ENCODE measurements around the gene RARRES2.

Gene RARRES2

GRCh38 chr7:150335108-150335773 is 6.2 kb downstream of the RARRES2 start:
- POLR2A ChIA-PET (ENCODE audit: low non-redundant PET): no interaction called here
- no peak for TF ChIP-seq CTCF (conservative IDR thresholded peaks at IDR 0.05; ENCODE audit: low read depth)
- no peak overlapping the region for H3K27ac ChIP-seq
- CTCF ChIA-PET: no interaction called here
- no peak for DNase-seq (ENCODE audit: low spot score)

GRCh38 chr7:150334108-150334507 is 7.3 kb downstream of the RARRES2 start:
- DNase-seq (ENCODE audit: low spot score): no peak
- TF ChIP-seq CTCF (conservative IDR thresholded peaks at IDR 0.05; ENCODE audit: low read depth): no peak
- ChIA-PET CTCF (no interaction called here), POLR2A (ENCODE audit: low non-redundant PET) (no interaction called here)
- H3K27ac ChIP-seq: no peak overlapping the region

- no peak for DNase-seq (ENCODE audit: low spot score)
- H3K27ac ChIP-seq: no peak overlapping the region
- POLR2A ChIA-PET (ENCODE audit: low non-redundant PET): no interaction called here
- CTCF ChIA-PET: interaction anchor here (0.6 kb wide), 1 partner anchor 105 kb away, joined by 3 read pairs; no protein-coding TSS in a partner anchor
- no peak for TF ChIP-seq CTCF (conservative IDR thresholded peaks at IDR 0.05; ENCODE audit: low read depth)
These were observed 7.8 kb downstream of the RARRES2 start for GRCh38 chr7:150333659-150334058.

- no peak overlapping the region for H3K27ac ChIP-seq
- ChIA-PET CTCF (interaction anchor here (0.6 kb wide), 1 partner anchor 106 kb away, joined by 3 read pairs; no protein-coding TSS in a partner anchor), POLR2A (ENCODE audit: low non-redundant PET) (no interaction called here)
- no peak for TF ChIP-seq CTCF (conservative IDR thresholded peaks at IDR 0.05; ENCODE audit: low read depth)
- DNase-seq (ENCODE audit: low spot score): no peak
These were observed 8.4 kb downstream of the RARRES2 start for GRCh38 chr7:150332852-150333635.

- no peak for DNase-seq (ENCODE audit: low spot score)
- no peak overlapping the region for H3K27ac ChIP-seq
- ChIA-PET CTCF (no interaction called here), POLR2A (ENCODE audit: low non-redundant PET) (no interaction called here)
- TF ChIP-seq CTCF (conservative IDR thresholded peaks at IDR 0.05; ENCODE audit: low read depth): no peak
These were observed 11.1 kb downstream of the RARRES2 start for GRCh38 chr7:150330211-150330885.

GRCh38 chr7:150329331-150330120 is 11.9 kb downstream of the RARRES2 start:
- ChIA-PET POLR2A (ENCODE audit: low non-redundant PET) (no interaction called here), CTCF (no interaction called here)
- no peak for DNase-seq (ENCODE audit: low spot score)

More at GRCh38 chr7:150329331-150330120, 11.9 kb downstream of the RARRES2 start:
- no peak overlapping the region for H3K27ac ChIP-seq
- no peak for TF ChIP-seq CTCF (conservative IDR thresholded peaks at IDR 0.05; ENCODE audit: low read depth)

Measured in RWPE1 (cell line).